ENCODE measurements around the gene PSMC4.

Gene PSMC4

GRCh38 chr19:40013991-40014390 is 43.0 kb downstream of the PSMC4 start:
- CTCF ChIA-PET, result no interaction called here
- Mint-ChIP-seq H3K9me3 (peaks cover 54% of the 10 kb centered on the region), H3K27me3 (no peaks in the 10 kb centered on the region), H3K4me3 (no peak overlapping the region), H3K36me3 (peaks cover 57% of the 10 kb centered on the region), H3K4me1 (no peaks in the 10 kb centered on the region), H3K27ac (no peak overlapping the region)
- DNase-seq, result no peak

- no peak for DNase-seq
- CTCF ChIA-PET, result no interaction called here
- peaks cover 69% of the 10 kb centered on the region for H3K9me3 Mint-ChIP-seq
- H3K27ac Mint-ChIP-seq, result no peak overlapping the region
- H3K4me3 Mint-ChIP-seq, result no peak overlapping the region
- no peaks in the 10 kb centered on the region for H3K4me1 Mint-ChIP-seq
- H3K36me3 Mint-ChIP-seq, result peaks cover 20% of the 10 kb centered on the region
- no peaks in the 10 kb centered on the region for H3K27me3 Mint-ChIP-seq
These were observed 53.0 kb downstream of the PSMC4 start for GRCh38 chr19:40023969-40024368.

GRCh38 chr19:40025938-40026596 is 55.1 kb downstream of the PSMC4 start:
- Mint-ChIP-seq H3K9me3 (peaks cover 73% of the 10 kb centered on the region), H3K4me1 (no peaks in the 10 kb centered on the region), H3K27ac (no peak overlapping the region), H3K4me3 (no peak overlapping the region), H3K36me3 (peaks cover 26% of the 10 kb centered on the region), H3K27me3 (no peaks in the 10 kb centered on the region)
- CTCF ChIA-PET, result interaction anchor here (1.2 kb wide), 1 partner anchor 9 kb away, joined by 3 read pairs; no protein-coding TSS in a partner anchor
- DNase-seq, result no peak

- Mint-ChIP-seq H3K4me3 (no peak overlapping the region), H3K9me3 (peaks cover 72% of the 10 kb centered on the region), H3K27me3 (no peaks in the 10 kb centered on the region), H3K27ac (no peak overlapping the region), H3K36me3 (peaks cover 27% of the 10 kb centered on the region), H3K4me1 (no peaks in the 10 kb centered on the region)
- CTCF ChIA-PET, result interaction anchor here (1.2 kb wide), 1 partner anchor 10 kb away, joined by 3 read pairs; no protein-coding TSS in a partner anchor
- DNase-seq, result no peak
These were observed 55.6 kb downstream of the PSMC4 start for GRCh38 chr19:40026597-40026970.
